Heart left ventricle (tissue), 13 donors: Measurements from ENCODE around the gene STK24.

Experiments used
- POLR2A ChIP-seq, 2 donors: fragments of 450-650 bp; IDR thresholded peaks; one replicate each; pipeline ENCODE4 v1.6.1; 2017; ENCODE audit warnings: antibody characterized with exemption in 2 of 2, mild to moderate bottlenecking in 2 of 2, moderate library complexity in 2 of 2
- TF ChIP-seq, protein P1 (sequence below), 12 donors: fragments of 200-600 bp; sonication (generic) in 4 of 12; IDR thresholded peaks; one replicate each; pipeline versions ENCODE4 v1.5.0 to v1.8.0; 2018 to 2022; ENCODE audit warnings: antibody characterized with exemption in 12 of 12, mild to moderate bottlenecking in 5 of 12
- donor health status: ischemic (EF 13 %, LVEDD 7.1; RV severe dilation, severe dysfunction).
- donor health status: DM: no; HTN: yes; CAD: no.
- donor health status: DM: no; HTN: no; CAD: no.
- donor health status: ischemic (EF 25% LVEDD 6.9; RV normal size, moderate dysfunction).
- donor health status: ischemic (EF 25% LVEDD 5.7; RV mildly dilated, moderate dysfunction).
- donor health status: ischemic (EF 35%, LVEDD 5.7; RV mildly dilated, moderate dysfunction).
- donor health status: nonischemic (EF 11% LVEDD 7.7; RV severe dilation, severe dysfunction).
- donor health status: DM: yes; HTN: yes; CAD: no.
- donor health status: PGD.
- donor health status: ischemic (EF 29% LVEDD 5.4; RV normal size, mild dysfunction).
- donor health status: nonischemic (EF 23%, LVEDD 6.1; RV moderate dilation, normal function).

DNA sequence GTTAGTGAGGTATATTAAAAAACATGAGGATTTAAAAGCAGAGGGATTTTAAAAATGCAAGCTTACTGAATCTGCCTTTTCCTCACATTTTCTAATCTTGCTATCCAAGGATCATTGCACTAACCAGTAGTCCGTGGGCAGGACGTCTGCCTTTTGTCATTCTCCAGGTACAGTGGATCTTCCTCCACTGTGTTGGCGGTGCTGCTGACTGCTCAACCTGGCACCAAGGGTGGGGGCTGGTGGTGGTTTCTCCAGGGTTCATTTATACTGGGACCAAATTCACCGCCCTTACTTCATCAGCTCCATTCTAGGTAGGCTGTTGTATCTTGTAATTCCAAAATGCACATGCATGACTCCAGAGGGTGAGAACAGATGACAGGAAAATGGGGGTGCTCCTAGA is 169.3 kb downstream of the STK24 start:
- TF ChIP-seq, protein P1, sequence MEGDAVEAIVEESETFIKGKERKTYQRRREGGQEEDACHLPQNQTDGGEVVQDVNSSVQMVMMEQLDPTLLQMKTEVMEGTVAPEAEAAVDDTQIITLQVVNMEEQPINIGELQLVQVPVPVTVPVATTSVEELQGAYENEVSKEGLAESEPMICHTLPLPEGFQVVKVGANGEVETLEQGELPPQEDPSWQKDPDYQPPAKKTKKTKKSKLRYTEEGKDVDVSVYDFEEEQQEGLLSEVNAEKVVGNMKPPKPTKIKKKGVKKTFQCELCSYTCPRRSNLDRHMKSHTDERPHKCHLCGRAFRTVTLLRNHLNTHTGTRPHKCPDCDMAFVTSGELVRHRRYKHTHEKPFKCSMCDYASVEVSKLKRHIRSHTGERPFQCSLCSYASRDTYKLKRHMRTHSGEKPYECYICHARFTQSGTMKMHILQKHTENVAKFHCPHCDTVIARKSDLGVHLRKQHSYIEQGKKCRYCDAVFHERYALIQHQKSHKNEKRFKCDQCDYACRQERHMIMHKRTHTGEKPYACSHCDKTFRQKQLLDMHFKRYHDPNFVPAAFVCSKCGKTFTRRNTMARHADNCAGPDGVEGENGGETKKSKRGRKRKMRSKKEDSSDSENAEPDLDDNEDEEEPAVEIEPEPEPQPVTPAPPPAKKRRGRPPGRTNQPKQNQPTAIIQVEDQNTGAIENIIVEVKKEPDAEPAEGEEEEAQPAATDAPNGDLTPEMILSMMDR (IDR thresholded peaks at IDR 0.05), result no peak
- no peak for TF ChIP-seq POLR2A (IDR thresholded peaks at IDR 0.05)
